ENCODE measurements around the gene CEP112.

The CEP112 gene

GRCh38 chr17:65609286-65609685 lies 582.6 kb downstream of the CEP112 start:
- Histone ChIP-seq H3K79me2 (ENCODE audit: insufficient read depth, low read depth) (no peaks in the 10 kb centered on the region), H3K4me2 (no peak overlapping the region), H3K27me3 (ENCODE audit: insufficient read depth, low read depth) (no peaks in the 10 kb centered on the region), H3K9ac (no peak overlapping the region), H3K4me3 (IDR thresholded peaks at IDR 0.05; ENCODE audit: insufficient read depth, low read depth, low read length) (no peak overlapping the region), H3K4me1 (ENCODE audit: low read depth, poor library complexity, severe bottlenecking) (no peaks in the 10 kb centered on the region), H2AFZ (ENCODE audit: low read depth) (no peak overlapping the region), H4K20me1 (ENCODE audit: insufficient read depth) (no peaks in the 10 kb centered on the region), H3K36me3 (ENCODE audit: insufficient read depth) (no peaks in the 10 kb centered on the region), H3K27ac (no peak overlapping the region)
- TF ChIP-seq, protein P1, sequence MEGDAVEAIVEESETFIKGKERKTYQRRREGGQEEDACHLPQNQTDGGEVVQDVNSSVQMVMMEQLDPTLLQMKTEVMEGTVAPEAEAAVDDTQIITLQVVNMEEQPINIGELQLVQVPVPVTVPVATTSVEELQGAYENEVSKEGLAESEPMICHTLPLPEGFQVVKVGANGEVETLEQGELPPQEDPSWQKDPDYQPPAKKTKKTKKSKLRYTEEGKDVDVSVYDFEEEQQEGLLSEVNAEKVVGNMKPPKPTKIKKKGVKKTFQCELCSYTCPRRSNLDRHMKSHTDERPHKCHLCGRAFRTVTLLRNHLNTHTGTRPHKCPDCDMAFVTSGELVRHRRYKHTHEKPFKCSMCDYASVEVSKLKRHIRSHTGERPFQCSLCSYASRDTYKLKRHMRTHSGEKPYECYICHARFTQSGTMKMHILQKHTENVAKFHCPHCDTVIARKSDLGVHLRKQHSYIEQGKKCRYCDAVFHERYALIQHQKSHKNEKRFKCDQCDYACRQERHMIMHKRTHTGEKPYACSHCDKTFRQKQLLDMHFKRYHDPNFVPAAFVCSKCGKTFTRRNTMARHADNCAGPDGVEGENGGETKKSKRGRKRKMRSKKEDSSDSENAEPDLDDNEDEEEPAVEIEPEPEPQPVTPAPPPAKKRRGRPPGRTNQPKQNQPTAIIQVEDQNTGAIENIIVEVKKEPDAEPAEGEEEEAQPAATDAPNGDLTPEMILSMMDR (conservative IDR thresholded peaks at IDR 0.05; ENCODE audit: low read depth, low read length) = no peak

- no peaks in the 10 kb centered on the region for H3K36me3 ChIP-seq (ENCODE audit: insufficient read depth)
- H3K79me2 ChIP-seq (ENCODE audit: insufficient read depth, low read depth) = no peaks in the 10 kb centered on the region
- H4K20me1 ChIP-seq (ENCODE audit: insufficient read depth) = no peaks in the 10 kb centered on the region
- no peak overlapping the region for H3K4me3 ChIP-seq (IDR thresholded peaks at IDR 0.05; ENCODE audit: insufficient read depth, low read depth, low read length)
- no peaks in the 10 kb centered on the region for H3K4me1 ChIP-seq (ENCODE audit: low read depth, poor library complexity, severe bottlenecking)
- no peak overlapping the region for H2AFZ ChIP-seq (ENCODE audit: low read depth)
- H3K4me2 ChIP-seq = no peak overlapping the region
- H3K9ac ChIP-seq = no peak overlapping the region
- TF ChIP-seq, protein P1 (conservative IDR thresholded peaks at IDR 0.05; ENCODE audit: low read depth, low read length) = no peak
- no peak overlapping the region for H3K27ac ChIP-seq
- H3K27me3 ChIP-seq (ENCODE audit: insufficient read depth, low read depth) = no peaks in the 10 kb centered on the region
Measured at GRCh38 chr17:65604070-65604469, 587.9 kb downstream of the CEP112 start.

DNA sequence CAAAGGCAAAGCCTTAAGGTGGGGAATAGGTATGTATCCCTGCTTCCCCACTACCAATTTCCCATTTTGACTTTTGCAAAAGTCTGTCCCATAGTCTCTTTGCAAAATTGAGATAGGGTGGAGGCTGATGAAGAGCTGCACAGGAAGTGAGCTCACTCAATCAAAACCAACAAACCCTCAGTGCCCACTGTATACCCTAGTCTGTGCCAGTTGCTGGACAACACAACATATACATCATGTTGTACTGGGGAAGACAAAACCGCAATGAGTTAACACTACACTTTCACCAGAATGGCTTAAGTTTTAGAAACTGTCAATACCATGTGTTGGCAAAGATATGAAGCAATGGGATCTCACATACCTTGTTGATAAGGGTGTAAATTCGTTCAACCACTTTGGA lies 590.1 kb downstream of the CEP112 start:
- H3K4me2 ChIP-seq = no peak overlapping the region
- no peak overlapping the region for H3K27ac ChIP-seq
- TF ChIP-seq, protein P1 (conservative IDR thresholded peaks at IDR 0.05; ENCODE audit: low read depth, low read length) = no peak
- H2AFZ ChIP-seq (ENCODE audit: low read depth) = no peak overlapping the region
- H3K4me3 ChIP-seq (IDR thresholded peaks at IDR 0.05; ENCODE audit: insufficient read depth, low read depth, low read length) = no peak overlapping the region
- H4K20me1 ChIP-seq (ENCODE audit: insufficient read depth) = no peaks in the 10 kb centered on the region
- H3K79me2 ChIP-seq (ENCODE audit: insufficient read depth, low read depth) = no peaks in the 10 kb centered on the region
- no peaks in the 10 kb centered on the region for H3K36me3 ChIP-seq (ENCODE audit: insufficient read depth)
- H3K9ac ChIP-seq = no peak overlapping the region
- H3K27me3 ChIP-seq (ENCODE audit: insufficient read depth, low read depth) = no peaks in the 10 kb centered on the region
- H3K4me1 ChIP-seq (ENCODE audit: low read depth, poor library complexity, severe bottlenecking) = no peaks in the 10 kb centered on the region

DNA sequence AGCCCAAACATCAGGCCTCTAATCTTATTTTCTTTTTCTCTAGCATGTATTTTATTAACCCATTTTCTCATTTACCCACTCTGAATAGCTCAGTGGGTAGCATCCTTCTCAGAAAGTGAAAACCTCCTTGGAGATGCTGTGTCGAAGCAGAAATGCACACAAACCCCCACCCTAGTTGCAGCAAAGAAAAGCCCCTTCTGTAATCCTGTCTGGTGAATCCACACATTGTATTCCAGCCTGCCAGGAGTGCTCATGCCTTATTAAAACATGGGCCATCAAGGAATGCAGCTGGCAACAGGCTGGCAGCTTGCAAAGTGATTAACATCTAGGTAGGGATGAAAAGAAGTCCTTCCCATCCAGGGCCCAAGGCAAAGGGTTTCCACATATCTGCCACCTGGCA lies 590.8 kb downstream of the CEP112 start:
- H3K79me2 ChIP-seq (ENCODE audit: insufficient read depth, low read depth) = no peaks in the 10 kb centered on the region
- no peak overlapping the region for H3K9ac ChIP-seq
- no peaks in the 10 kb centered on the region for H4K20me1 ChIP-seq (ENCODE audit: insufficient read depth)
- no peaks in the 10 kb centered on the region for H3K36me3 ChIP-seq (ENCODE audit: insufficient read depth)
- H3K4me1 ChIP-seq (ENCODE audit: low read depth, poor library complexity, severe bottlenecking) = no peaks in the 10 kb centered on the region
- no peak overlapping the region for H3K4me2 ChIP-seq
- no peaks in the 10 kb centered on the region for H3K27me3 ChIP-seq (ENCODE audit: insufficient read depth, low read depth)
- H2AFZ ChIP-seq (ENCODE audit: low read depth) = no peak overlapping the region
- TF ChIP-seq, protein P1 (conservative IDR thresholded peaks at IDR 0.05; ENCODE audit: low read depth, low read length) = no peak
- no peak overlapping the region for H3K4me3 ChIP-seq (IDR thresholded peaks at IDR 0.05; ENCODE audit: insufficient read depth, low read depth, low read length)
- H3K27ac ChIP-seq = no peak overlapping the region
